HUDEP-2 (cell line): ENCODE results near the gene INVS.
"Not testable (repeated sequence)": the region's sequence is repeated elsewhere in the genome, so short reads cannot be mapped to it uniquely, and the experiment has no call there.

Experiments
- DNase-seq, 76 experiments: peaks; one replicate each; lab custom pipeline; 2025; ENCODE audit not compliant: unreplicated experiment in 76 of 76; lab: John Stamatoyannopoulos, UW

Gene INVS

DNA sequence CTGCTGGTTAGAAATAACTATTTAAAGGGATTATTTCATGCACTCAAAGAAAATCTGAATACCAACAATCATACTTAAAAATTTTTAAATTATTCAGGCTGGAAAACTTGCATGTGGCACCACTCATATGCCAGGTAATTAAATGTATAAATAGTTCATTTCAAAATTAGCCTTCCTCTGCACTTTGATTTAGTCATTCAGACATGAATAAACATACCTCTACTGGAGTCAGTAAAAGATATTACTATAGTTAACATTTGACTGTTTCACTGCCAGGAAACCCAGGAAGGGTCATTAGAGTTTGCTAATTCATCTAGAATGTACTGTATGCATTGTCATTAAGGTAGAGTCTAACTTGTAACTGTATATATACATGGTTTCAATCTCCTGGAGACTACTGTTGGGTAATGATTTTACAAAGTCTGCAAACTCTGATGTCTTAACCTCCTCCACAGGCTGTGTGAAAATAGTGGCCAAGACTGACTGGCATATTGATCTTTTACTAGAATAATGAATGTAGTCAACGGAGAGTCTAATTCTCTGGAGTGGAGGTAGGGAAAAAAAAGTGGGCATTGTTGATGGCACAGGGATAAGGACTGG lies 210.0 kb downstream of the INVS start:
- no peak for DNase-seq

DNA sequence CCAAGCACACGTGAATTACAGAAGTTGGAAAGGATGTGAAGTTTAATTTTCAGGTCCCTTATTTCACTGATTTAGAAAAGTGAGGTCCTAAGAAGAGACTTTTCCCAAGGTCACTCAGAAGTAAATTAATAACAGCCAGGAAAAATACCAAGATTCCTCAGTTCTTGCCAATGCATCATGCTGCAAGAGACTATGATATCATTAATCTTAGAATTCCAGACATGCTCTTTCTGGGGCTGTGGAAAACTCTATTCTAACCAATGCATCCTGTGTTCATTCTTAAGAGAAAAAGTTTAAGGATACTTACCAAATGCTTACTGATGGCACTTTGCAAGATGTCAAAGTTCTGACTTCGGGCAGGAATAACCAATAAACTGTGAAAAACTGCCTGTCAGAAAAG lies 210.9 kb downstream of the INVS start:
- DNase-seq, result no peak

DNA sequence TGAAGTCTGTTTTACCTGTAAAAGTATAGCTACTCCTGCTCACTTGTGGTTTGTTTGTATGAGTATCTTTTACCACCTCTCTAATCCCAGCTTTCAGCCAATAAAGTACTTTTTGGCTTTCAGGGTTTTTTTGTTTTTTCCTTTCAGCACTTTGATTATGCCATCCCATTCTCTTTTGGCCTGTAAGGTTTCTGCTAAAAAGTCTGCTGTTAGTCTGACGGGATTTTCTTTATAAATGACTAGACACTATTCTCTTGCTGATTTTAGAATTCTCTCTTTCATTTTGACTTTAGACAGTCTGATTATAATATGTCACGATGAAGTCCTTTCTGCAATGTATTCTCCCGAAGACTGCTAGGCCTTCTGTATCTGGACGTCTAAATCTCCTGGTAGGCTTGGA lies 216.5 kb downstream of the INVS start:
- DNase-seq, result no peak

DNA sequence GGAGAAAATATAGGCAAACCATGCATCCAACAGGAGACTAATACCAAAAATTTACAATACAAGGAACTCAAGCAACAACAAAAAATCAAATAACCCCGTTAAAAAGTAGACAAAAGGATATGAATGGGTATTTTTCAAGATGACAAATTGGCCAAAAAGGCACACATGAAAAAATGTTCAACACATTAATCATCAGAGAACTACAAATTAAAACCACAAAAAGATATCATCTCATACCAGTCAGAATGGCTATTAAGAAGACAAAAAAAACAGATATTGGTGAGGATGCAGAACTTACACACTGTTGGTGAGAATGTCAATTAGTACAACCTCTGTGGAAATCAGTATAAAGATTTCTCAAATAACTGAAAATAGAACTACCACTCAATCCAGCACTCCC lies 218.7 kb downstream of the INVS start:
- DNase-seq, result no peak

DNA sequence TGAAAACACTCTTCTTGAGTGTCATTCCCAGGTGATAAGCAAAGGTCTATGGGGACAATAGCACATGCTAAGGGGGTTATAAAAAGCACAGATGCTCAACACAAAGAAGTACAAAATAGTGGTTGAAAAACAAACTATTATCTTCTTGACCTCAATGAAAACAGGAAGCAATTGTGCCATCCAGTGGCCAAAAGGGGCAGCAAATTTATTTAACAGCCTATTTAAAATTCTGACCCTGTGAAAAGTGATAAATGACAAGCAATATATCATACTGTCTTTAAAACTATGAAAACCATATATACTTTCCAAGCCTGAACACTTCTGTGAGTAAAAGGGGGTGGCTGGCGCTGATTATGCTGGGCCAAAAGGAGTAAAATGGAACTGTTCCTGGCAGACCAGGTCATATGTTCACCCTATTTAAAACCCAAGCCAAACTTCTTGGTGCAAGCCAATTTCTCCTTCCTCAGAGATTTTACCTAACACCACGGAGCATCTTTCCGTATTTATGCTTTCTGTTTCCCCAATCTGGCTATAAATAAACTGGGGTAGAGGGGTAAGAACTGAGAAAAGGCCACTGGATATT lies 224.0 kb downstream of the INVS start:
- DNase-seq, result peak in 26 of 76 experiments; percentile 2 to 43 (median 14)

DNA sequence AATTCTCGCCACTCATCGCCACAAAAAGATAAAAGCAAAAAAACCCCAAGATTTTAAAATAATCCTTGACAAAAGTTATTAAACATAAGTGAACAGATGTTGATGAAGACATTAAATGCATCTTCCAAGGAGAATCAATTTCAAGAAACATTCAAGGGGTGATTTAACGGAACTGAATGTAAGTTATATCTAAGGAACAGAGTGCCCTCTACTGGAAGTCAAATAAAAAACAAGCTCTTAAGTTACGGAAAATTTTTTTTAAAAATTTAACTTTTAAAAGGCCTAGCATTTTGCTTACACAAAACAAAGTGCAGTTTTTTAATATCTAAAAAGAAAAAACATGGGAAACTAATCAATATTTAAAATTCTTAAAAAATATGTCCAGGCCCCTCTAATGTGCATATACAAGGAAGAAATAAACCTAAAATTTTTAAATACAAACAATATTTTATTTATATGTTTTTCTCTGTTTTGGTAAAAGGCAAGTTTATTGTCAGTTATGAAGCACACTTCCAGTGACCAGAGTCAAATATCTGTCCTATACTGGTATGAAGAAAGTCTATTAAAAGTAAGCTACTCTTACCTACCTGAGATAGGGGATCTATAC lies 225.7 kb downstream of the INVS start:
- DNase-seq, result peak in 10 of 76 experiments; percentile 1 to 29 (median 8)

DNA sequence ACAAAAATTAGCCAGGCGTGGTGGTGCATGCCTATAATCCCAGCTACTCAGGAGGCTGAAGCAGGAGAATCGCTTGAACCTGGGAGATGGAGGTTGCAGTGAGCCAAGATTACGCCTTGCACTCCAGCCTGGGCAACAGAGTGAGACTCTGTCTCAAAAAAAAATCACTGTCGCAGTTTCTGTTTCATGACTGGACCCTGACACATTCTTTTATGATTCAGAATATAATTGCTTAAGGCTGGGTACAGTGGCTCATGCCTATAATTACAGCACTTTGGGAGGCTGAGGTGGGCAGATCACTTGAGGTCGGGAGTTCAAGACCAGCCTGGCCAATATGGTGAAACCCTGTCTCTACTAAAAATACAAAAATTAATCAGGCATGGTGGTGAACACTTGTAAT lies 239.7 kb downstream of the INVS start:
- DNase-seq, result not testable (repeated sequence)

DNA sequence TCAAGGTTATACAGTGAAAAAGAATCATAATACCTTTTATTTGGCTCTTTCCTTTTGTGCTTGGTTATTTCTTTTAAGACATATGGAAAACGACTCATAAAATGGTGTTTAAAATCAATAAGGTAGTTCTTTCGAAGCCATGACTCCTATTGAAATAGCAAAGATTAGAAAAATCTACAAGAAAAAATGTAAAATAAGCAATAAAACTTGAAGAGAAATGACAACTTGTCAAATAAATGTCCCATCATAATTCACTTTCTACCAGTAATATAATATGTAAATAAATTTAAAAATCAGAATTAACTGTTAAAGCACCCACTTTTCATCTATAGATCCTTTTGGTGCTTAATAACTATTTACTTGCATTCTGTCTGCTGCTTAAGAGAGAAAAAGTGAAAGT lies 241.2 kb downstream of the INVS start:
- DNase-seq, result no peak

DNA sequence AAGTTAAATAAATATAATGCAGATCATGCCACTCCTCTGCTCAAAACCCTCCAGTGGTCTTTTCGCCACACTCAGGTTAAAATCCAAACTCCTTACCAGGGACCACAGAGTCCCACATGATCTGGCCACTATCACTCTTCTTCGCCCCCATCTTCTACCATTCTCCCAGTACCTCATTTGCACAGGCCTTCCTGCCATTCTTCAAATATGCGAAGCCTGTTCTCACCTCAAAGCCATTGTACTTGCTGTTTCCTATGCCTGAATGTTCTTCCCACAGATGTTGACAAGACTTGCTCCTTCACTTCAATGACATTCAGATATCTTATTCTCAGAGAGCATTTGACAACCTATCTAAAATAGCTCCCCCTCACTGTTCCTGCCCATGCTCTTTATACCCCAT lies 242.8 kb downstream of the INVS start:
- DNase-seq, result no peak

DNA sequence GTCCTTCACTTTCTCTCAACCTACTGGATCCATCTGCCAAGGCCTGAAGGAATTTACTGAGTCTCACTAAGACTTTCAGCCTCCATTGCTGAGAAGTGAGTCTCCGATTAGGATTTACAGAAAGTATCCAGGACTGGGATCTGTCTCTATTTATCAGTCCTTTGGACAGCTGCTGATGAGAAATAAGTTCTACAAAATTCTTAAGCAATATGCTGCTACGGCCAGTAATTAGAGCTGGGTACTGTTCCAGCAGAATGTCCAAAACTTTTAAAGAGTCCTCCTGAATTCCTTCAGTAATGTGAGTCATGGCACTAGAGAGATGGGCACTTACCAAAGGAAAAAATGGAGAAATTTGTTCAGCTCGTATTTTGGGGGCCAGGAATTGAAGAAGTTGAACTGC lies 247.8 kb downstream of the INVS start:
- DNase-seq, result no peak

DNA sequence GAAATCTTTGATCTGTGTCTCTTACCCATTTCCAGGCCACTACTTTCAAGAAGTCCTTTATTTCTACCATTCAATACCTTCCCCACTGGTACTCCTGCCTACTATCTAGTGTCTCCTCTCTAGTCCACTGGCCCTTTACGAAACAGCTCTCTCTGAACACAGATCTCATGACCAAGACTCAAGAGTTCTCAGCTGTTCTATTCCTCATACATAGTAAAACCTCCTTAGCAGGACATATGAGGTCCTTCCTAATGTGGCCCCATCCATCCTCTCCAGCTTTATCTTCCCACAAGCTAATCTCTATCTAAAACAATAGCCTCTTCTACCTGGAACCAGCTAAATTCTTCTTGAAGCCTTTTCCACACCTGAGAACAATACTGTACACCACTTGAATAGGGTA lies 251.1 kb downstream of the INVS start:
- DNase-seq, result peak in 1 of 76 experiments; percentile 12
